Measurements from ENCODE around the gene TFF3.

GRCh38 chr21:42338729-42339715 is 23.8 kb upstream of the TFF3 start:
- TF ChIP-seq POLR2A (IDR thresholded peaks at IDR 0.05) (no peak), CTCF (IDR thresholded peaks at IDR 0.05) (no peak), EP300 (IDR thresholded peaks at IDR 0.05; ENCODE audit: low read depth) (no peak), POLR2AphosphoS5 (IDR thresholded peaks at IDR 0.05) (no peak)

Data from transverse colon (tissue), 4 donors.